A549 (cell line): ENCODE data around the gene PPP2R3C.

ENCODE experiments used
- CTCF ChIP-seq: fragments of >200 bp; sonication (Bioruptor Twin); formaldehyde crosslinking; IDR thresholded peaks from 3 replicates; pipeline ENCODE4 v1.5.1; 2016
- EP300 ChIP-seq, 2 experiments: fragments of >200 bp; sonication (Bioruptor Twin); formaldehyde crosslinking; IDR thresholded peaks; 2 replicates in 1 of 2; 3 replicates in 1 of 2; pipeline ENCODE4 v1.6.1; 2016 to 2017
- ESRRA ChIP-seq: fragments of 150-350 bp; IDR thresholded peaks from 2 replicates; pipeline ENCODE4 v1.6.1; 2014; ENCODE audit warnings: mild to moderate bottlenecking, low read length, borderline replicate concordance
- HMGXB4 ChIP-seq: fragments of 250-450 bp; sonication (Bioruptor Pico); IDR thresholded peaks from 2 replicates; pipeline ENCODE4 v1.5.0; 2021; ENCODE audit warnings: mild to moderate bottlenecking, moderate library complexity, borderline replicate concordance
- JUNB ChIP-seq: fragments of >200 bp; sonication (Bioruptor Twin); formaldehyde crosslinking; IDR thresholded peaks from 2 replicates; pipeline ENCODE4 v1.6.1; 2016
- MAX ChIP-seq: IDR thresholded peaks from 2 replicates; pipeline ENCODE4 v1.6.1; 2012
- MYC ChIP-seq: IDR thresholded peaks from 2 replicates; pipeline ENCODE4 v1.6.1; 2012; ENCODE audit warnings: mild to moderate bottlenecking, inconsistent platforms, low read length, improper control_type of control experiment, borderline replicate concordance
- POLR2A ChIP-seq: IDR thresholded peaks from 2 replicates; pipeline ENCODE4 v1.6.1; 2012; ENCODE audit warnings: mild to moderate bottlenecking, low read length
- RARB ChIP-seq: fragments of 250-450 bp; sonication (Bioruptor Pico); IDR thresholded peaks from 2 replicates; pipeline ENCODE4 v1.8.0; 2021; ENCODE audit warnings: mild to moderate bottlenecking, moderate library complexity

- no peak for TF ChIP-seq MAX
- no peak for TF ChIP-seq CTCF
- TF ChIP-seq ESRRA: no peak
- TF ChIP-seq MYC: no peak
- TF ChIP-seq POLR2A: no peak
- no peak for TF ChIP-seq EP300 (IDR thresholded peaks at IDR 0.05)
- no peak for TF ChIP-seq HMGXB4 (CRISPR knock-in tag)
- TF ChIP-seq RARB (CRISPR knock-in tag): no peak
- TF ChIP-seq JUNB: no peak
Observed at GRCh38 chr14:35158951-35159653, 37.3 kb upstream of the PPP2R3C start.
